OCI-M2 (cell line): ENCODE data around the gene FPGS.

ENCODE experiments used
- DNase-seq: peaks from one replicate; lab custom pipeline; 2025; ENCODE audit not compliant: unreplicated experiment; lab: John Stamatoyannopoulos, UW

FPGS gene

GRCh38 chr9:127856094-127856728 lies 53.5 kb downstream of the FPGS start:
- DNase-seq, result no peak

DNA sequence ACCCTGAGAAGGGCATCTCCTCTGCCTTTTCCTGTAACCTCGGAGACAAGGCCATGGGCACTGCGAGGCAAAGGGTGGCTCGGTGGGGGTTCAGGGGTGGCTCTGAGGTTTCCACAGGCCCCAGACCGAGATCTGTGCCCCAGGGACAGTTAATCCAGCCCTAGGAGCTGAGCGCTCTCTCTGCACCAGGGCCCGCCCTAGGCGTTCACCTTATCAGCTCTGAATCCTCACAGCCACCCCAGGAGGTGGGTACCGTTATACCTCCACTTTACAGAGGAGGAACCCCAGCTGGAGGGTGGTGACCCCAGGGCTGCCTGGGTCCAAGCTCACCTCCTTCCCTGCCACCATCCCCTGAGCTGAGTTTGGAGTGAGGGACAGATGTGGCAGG lies 54.0 kb downstream of the FPGS start:
- DNase-seq, result no peak

GRCh38 chr9:127857278-127857677 lies 54.6 kb downstream of the FPGS start:
- DNase-seq, result no peak

DNA sequence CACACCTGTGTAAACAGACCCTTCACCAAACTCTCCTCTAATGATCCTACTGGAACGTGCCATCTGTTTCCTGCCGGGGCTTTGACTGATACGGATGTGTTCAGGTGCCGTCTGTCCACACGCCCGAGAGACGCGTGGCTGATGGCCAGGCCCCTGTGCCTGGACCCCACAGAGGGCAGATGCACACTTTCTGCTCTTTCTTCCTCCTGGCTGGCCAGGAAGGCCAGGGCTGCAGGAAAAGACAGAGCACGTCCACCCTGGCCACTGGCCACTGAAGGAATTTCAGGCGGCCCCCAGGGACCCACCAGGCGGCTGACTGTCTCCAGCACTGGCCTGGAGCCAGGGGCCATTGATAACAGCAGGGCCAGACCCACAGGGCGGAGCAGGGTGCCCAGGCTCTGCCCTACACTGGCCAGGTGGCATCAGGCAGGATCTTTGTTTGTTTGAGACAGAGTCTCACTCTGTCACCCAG lies 55.4 kb downstream of the FPGS start:
- DNase-seq, result no peak

DNA sequence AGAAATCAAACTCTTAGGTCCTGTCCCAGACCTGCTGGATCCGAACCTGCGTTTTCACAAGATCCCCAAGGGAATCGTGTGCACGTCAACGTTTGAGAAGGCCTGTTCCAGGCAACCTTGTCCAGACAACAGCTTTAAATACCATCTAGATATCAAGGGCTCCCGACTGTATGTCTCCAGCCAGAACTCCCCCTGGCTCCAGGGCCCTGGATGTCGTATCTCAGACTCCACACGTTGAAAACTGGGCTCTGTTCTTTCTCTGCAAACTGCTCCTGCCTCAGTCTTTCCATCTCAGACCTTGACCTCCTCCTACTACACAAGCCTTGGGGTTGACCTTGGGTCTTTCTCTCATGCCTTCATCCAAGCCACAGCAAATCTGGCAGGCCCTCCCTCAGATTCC lies 57.6 kb downstream of the FPGS start:
- DNase-seq, result no peak

DNA sequence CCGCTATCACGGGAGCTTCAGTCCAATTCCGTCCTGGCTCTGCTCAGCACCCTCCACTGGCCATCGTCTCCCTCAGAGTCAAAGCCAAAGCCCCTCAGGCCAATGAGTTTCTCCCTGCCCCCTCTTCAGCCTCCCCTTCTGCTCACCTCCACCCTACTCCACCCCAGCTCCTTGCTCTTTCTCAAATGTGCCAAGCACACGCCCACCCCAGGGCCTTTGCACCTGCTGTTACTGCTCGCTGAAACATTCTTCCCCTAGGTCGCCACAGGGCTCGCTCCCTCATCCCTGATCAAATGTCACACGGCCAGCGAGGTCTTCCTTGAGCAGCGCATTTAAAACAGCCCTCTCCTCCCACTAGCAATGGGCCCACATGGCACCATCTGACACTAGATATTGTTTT lies 58.1 kb downstream of the FPGS start:
- DNase-seq, result no peak

DNA sequence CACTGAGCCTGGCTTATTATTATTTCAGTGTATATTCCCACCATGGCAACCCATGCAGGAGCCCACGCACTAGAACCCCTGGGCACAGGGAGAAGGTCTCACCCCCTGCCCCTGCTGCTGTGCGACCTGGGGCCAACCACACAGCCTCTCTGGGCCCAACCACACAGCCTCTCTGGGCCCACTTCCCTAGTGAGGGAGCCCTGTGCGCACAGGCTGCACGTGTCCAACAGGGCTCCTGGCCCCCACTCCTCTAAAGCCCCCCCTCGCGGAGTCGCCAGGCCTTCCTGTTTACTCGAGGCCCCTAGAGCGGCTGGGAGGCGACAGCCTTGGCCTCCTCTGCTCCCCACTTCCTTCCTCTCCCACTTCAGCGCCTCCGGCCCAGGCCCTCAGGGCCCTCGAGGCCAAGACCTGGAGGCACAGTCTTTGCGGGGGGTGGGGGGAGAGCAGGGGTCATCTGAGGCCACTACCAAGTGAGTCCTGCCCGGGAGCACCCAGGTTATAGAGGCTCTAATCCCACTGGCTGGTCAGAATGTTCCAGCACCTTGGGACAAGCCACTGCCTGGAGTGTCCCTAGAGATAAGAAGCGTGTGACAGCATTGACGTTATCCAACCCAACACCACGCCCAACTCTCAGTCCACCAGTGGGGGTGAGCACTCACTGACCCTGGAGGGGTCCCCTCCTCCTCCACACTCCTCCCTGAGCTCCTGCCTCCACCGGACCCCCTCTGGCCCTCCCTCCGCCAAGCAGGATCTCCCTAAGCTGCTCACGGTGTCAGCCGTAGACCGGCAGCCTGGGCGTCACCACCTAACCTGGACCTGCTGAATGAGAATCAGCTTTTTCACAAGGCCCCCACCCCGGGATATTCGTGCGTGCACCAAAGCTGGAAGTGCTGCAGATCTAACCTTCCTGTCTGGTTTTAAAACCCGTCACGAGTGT lies 59.7 kb downstream of the FPGS start:
- peak; percentile 85 for DNase-seq

- no peak for DNase-seq
Observed at GRCh38 chr9:127863191-127863621, 60.5 kb downstream of the FPGS start.
